Measurements from ENCODE around the gene XAGE1A.
"Not testable (repeated sequence)": the region's sequence is repeated elsewhere in the genome, so short reads cannot be mapped to it uniquely, and the experiment has no call there.

Gene XAGE1A

GRCh38 chrX:52495545-52496418 is at the start of gene XAGE1A:
TSS of gene XAGE1A (plus strand) at chrX:52495808. CDS start at chrX:52497362, 1,554 bp downstream.
- DNase-seq (ENCODE audit: low read depth, low spot score): not testable (repeated sequence)

DNA sequence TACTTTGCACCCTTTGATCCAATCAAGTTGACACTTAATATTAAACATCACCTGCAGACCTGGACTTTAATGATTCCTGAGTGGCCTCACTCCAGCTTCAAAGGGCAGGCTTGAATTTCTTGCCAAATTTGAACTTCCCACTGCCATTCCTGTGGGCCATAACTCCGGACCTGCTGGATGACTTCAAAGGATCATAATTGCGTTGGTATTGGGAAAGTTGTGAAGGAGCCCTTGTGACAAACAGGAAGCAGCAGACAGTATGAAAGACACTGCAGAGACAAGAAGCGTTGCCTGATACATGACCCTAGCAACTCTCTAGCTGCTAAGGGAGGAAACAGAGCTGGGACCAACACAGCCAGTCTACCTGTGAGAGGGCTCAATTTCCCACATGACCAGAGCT is 43.6 kb upstream of the XAGE1A start:
- not testable (repeated sequence) for DNase-seq (ENCODE audit: low read depth, low spot score)

DNA sequence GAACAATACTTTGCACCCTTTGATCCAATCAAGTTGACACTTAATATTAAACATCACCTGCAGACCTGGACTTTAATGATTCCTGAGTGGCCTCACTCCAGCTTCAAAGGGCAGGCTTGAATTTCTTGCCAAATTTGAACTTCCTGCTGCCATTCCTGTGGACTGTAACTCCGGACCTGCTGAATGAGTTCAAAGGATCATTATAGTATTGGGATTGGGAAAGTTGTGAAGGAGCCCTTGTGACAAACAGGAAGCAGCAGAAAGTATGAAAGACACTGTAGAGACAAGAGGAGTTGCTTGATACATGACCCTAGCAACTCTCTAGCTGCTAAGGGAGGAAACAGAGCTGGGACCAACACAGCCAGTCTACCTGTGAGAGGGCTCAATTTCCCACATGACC is 24.3 kb upstream of the XAGE1A start:
- DNase-seq (ENCODE audit: low read depth, low spot score): not testable (repeated sequence)

DNA sequence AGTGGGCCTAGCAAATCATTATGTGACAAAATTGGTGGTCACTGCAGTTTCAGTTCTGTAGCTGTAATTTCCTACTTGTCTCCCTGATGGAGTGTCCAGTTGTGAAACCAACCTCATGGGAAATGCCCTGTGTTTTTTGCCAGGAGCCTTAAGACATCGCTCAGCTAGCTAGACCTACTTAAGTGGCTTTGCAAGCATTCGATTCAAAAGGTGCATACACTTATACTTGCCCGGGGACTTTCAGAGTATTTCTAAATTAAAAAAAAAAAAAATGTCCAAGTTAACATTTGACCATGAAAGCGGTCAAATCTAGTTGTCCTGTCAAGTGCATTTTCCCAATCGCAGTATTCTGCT is 788 bp downstream of the XAGE1A start:
- not testable (repeated sequence) for DNase-seq (ENCODE audit: low read depth, low spot score)

GRCh38 chrX:52501362-52501761 is 5.8 kb downstream of the XAGE1A start:
- DNase-seq (ENCODE audit: low read depth, low spot score): not testable (repeated sequence)

DNA sequence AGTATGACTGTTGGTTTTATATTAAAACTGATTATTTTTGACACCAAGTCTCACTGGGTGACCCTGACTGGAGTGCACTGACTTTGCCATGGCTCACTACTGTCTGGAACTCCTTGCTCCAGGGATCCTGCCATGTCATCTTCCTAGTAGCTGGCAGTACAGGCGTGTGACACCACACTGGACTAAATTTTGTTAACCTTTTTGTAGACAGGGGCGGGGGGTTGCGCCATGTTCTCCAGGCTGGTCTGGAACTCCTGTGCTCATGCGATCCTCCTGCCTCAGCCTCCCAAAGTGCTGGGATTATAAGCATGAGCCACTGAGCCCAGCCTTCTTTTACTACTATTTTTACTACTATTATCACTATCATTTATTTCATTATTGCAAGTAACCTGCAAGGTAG is 8.9 kb downstream of the XAGE1A start:
- DNase-seq (ENCODE audit: low read depth, low spot score): no peak

- DNase-seq (ENCODE audit: low read depth, low spot score): no peak
Observed at GRCh38 chrX:52507331-52507730, 11.7 kb downstream of the XAGE1A start.

DNA sequence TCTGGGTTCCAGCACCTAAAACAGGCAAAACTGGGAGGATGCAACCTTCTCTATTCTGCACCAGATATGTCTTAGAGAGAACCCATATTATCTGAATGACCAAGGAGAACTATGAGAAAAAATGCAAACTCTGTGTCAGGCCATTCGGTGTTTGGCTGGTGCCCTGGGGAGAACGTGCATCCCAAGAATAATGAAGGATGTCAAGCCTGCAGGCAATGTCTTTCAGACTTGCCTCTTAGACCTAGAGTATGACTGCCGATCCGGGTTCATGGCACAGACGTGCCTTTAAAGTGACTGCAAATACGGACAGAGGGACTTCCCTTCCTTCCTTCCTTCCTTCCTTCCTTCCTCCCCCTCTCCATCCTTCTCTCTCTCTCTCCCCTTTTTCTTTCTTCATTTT is 14.3 kb downstream of the XAGE1A start:
- DNase-seq (ENCODE audit: low read depth, low spot score): no peak

- DNase-seq (ENCODE audit: low read depth, low spot score): not testable (repeated sequence)
Observed at GRCh38 chrX:52511126-52511525, 15.5 kb downstream of the XAGE1A start.

GRCh38 chrX:52516110-52516986 is 20.7 kb downstream of the XAGE1A start:
- DNase-seq (ENCODE audit: low read depth, low spot score): not testable (repeated sequence)

DNA sequence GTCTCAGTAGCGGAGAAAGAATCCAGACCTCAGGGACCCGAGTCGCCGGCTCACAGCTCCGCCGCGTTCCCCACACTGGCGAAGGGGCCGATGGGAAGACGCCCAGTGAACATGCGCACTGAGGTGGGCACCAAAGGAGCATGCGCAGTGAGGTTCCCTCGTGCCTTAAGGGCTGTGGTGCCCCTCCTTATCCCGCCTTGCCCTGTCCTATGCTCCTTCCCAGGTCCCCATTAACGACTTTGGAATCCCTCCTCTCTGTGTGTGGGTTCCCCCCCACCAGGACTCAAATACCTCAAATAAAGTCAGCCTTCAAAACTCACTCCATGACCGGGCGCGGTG is 21.3 kb downstream of the XAGE1A start, which contains the start of gene XAGE1B:
XAGE1B (minus strand) TSS at position 77 of the 339 bp plus-strand sequence. CDS start 1,536 bp downstream, outside the sequence.
- DNase-seq (ENCODE audit: low read depth, low spot score): not testable (repeated sequence)

DNA sequence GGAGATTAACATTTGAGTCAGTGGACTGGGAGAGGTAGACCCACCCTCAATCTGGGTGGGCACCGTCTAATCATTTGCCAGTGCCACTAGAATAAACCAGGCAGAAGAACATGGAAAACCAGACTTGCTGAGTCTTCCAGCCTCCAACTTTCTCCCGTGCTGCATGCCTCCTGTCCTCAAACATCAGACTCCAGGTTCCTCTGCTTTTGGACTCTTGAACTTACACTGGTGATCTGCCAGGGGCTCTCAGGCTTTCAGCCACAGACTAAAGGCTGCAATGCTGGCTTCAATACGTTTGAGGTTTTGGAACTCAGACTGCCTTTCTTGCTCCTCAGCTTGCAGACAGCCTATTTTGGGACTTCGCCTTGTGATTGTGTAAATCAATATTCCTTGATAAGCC is 45.4 kb downstream of the XAGE1A start:
- DNase-seq (ENCODE audit: low read depth, low spot score): not testable (repeated sequence)

GRCh38 chrX:52542311-52542710 is 46.7 kb downstream of the XAGE1A start:
- no peak for DNase-seq (ENCODE audit: low read depth, low spot score)

- DNase-seq (ENCODE audit: low read depth, low spot score): no peak
Observed at GRCh38 chrX:52544147-52544840, 48.7 kb downstream of the XAGE1A start.

DNA sequence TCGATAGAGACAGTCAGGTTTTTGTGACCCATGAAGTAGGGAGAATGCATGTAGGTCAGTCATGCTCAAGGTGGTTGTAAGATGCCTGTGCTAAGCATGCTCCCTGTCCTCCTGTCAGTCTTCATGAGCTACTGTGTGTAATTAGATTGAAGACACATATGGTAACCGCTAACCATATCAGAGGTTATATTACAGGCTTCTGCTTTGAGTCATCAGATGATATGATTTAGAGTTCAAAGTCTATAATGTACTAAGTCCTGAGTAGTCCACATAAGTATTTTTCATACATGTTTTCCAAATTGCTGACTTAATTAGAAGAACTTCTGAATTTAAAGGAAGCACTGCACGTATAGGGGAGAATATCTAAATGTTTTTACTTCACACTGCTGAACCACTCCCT is 53.2 kb downstream of the XAGE1A start:
- not testable (repeated sequence) for DNase-seq (ENCODE audit: low read depth, low spot score)
